ENCODE data around the gene ANTXRL.
"Not testable (repeated sequence)": the region's sequence is repeated elsewhere in the genome, so short reads cannot be mapped to it uniquely, and the experiment has no call there.

Gene ANTXRL

DNA sequence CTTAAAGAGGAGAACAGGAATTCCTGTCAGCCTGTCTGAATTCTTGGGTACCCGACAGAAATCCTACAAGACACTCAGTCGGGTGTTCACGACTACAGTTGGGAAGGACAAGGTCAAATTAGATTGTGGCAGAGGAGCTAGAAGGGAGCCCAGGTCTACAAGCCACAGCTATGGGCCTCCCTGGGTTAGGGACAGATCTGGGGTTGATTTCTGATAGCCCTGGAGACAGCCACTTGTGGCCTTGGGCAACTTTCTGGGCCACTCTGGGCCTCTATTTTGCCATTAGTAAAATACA lies 39.7 kb upstream of the ANTXRL start:
- TF ChIP-seq, protein P1, sequence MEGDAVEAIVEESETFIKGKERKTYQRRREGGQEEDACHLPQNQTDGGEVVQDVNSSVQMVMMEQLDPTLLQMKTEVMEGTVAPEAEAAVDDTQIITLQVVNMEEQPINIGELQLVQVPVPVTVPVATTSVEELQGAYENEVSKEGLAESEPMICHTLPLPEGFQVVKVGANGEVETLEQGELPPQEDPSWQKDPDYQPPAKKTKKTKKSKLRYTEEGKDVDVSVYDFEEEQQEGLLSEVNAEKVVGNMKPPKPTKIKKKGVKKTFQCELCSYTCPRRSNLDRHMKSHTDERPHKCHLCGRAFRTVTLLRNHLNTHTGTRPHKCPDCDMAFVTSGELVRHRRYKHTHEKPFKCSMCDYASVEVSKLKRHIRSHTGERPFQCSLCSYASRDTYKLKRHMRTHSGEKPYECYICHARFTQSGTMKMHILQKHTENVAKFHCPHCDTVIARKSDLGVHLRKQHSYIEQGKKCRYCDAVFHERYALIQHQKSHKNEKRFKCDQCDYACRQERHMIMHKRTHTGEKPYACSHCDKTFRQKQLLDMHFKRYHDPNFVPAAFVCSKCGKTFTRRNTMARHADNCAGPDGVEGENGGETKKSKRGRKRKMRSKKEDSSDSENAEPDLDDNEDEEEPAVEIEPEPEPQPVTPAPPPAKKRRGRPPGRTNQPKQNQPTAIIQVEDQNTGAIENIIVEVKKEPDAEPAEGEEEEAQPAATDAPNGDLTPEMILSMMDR (IDR thresholded peaks at IDR 0.05; ENCODE audit: control insufficient read depth, extremely low read depth, insufficient read depth), result no peak
- no peak for DNase-seq (ENCODE audit: low read depth)
- no peak overlapping the region for H3K4me3 ChIP-seq (ENCODE audit: low read depth, low read length)

DNA sequence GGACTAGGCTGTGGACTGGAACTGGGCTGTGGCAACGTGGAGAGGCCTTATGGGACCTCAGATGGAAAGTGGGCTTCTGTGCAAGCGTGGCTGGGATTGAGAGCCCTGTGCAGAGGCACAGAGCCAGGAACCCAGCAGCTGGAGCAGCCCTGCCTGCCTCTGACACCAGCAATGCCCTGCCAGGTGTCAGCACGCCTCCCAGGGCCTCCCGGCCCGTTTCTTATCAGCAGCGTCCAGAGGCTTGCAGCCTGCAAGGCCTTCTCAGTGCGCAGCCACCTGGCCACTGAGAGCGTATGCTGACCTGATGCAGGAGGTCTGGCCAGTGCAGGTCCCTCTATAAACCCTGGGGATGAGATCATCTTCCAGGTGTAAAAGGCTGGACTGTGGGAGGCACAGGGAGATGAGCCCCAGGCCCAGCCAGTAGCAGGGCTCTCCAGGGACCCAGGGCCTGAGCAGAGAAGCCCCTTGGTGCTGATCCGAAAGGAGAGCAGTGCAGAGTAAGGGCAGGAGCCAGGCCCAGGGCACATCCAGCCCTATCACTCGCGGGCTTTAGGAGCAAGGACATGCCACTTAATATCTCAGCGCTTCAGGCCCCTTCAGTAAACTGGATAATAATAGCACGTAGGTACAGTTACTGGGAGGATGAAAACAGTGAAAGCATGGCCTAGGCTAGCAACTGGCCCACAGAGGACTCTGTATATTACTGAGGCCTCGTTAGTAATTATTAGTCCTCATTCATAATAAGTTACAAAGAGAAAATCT lies 38.8 kb upstream of the ANTXRL start:
- no peak for DNase-seq (ENCODE audit: low read depth)
- TF ChIP-seq, protein P1 (IDR thresholded peaks at IDR 0.05; ENCODE audit: control insufficient read depth, extremely low read depth, insufficient read depth), result no peak
- no peak overlapping the region for H3K4me3 ChIP-seq (ENCODE audit: low read depth, low read length)

DNA sequence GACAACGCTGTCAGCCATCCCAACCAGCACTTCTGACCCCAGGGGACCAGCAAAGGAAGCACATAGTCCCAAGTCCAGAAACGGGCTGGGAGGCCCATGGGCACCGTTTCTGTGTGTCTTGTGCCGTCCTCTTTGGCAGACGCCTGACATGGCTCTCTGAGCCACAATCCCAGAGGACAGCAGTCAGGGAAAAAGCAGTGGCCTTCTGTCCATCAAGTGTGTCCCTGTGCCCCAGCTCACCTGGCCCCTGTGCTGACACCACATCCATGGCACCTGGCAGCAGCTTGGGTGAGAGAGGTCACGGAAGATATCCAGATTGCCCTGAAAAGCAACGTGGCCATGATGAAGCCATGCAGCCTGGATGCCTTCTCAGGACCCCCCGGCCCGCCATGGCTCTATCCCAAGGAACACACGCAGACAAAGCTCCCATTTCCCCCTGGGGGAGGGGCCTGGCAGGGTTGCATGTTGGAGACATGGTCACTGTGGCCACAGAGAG lies 38.1 kb upstream of the ANTXRL start:
- H3K4me3 ChIP-seq (ENCODE audit: low read depth, low read length), result no peak overlapping the region
- DNase-seq (ENCODE audit: low read depth), result no peak
- TF ChIP-seq, protein P1 (IDR thresholded peaks at IDR 0.05; ENCODE audit: control insufficient read depth, extremely low read depth, insufficient read depth), result no peak

DNA sequence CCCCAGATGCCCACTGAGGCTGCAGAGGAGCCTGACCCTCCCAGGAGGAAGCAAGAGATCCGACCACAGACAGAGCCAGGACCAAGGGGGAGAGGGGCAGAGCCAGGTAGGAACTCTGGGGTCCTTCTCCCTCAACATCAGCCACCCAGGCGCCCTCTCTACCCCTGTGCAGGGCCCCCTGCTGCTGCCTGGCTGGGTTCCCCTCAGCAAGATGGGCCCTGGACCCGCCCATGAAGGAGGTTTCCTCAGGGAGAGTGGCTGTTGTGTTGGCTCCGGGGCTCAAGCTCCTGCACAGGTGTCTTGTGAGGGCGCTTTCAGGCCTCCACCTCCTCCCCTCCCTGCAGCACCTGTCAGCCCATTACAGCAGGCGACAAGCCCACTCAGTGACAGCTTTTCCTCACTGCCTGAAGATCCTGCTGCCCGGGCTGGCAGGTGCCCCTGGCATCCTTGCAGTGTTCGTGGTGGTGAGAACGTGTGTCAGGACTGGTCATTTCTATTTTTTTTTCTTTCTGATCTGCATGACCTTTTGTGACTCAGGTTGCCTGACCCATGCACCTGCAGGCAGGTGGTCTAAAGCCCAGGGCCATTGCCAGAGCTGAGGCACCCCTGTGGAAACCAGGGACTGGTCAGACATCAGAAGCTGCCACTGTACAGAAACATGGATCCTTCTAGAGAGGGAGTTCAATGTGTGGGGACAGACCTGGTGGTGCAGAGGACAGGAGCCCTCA lies 37.0 kb upstream of the ANTXRL start:
- not testable (repeated sequence) for DNase-seq (ENCODE audit: low read depth)

DNA sequence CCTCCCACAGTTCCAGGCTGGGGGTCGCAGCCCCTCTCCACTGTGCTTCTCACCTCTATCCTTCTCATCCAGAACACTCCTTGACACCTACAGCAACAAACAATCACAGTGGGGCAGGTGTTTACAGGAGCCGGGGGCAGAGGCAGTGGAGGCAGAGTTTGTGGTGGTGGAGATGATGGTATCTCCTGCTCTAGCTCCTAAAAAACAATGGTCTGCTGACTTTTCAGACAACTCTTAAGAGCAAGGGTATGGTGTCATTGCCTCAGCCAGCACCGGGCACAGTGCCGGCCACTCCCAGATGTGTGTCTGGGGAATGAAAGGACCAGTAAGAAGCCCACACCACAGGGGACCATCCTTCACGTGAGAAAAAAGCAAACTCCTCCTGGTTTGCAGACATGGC lies 36.3 kb upstream of the ANTXRL start:
- TF ChIP-seq, protein P1 (IDR thresholded peaks at IDR 0.05; ENCODE audit: control insufficient read depth, extremely low read depth, insufficient read depth), result no peak
- no peak for DNase-seq (ENCODE audit: low read depth)
- H3K4me3 ChIP-seq (ENCODE audit: low read depth, low read length), result no peak overlapping the region

More for the DNA sequence above, 37.0 kb upstream of the ANTXRL start:
- H3K4me3 ChIP-seq (ENCODE audit: low read depth, low read length), result not testable (repeated sequence)

DNA sequence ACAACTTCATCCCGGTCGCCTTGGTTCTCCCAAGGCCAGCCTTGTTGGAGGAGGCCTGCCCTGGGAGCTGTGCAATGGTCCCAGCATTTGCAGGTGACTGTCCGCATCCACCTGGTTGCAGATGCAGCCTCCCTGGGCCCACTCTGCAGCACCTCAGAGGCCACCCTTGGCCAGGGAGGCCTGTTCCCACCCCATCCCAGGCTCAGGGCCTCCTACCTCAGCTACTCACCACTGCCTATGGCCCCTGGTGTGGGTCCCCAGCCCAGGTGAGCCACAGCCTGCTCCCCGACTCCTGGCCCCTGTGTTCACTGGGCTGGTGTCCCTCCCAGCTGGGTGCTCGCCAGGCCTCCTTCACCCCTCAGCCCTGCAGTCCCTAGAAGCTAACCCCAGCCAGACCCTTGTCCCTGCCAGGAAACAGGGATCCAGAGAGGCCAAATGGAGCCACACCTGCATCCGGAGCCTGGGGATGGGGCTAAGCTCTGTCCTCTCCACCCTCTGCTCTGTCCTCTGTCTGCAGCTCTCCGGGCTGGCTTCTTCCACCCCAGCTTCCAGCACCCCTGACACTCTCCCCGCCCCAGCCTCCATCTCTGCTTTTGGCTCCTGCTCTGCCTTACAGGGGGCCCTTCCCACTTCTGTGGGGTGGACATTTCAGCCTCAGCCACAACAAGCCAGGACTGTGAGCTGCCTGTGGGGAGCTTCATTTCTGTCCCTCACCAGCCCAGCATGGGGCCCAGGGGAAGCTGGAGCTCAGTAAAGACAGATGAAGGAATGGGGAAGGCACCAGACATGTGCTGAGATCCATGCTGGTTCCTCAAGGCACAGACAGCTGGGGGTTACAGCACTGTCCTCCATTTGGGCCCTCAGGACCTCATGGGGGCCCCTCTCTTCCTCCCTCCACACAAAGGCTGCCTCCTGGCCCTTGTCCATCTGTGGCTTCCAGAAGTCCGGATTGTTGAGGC lies 35.6 kb upstream of the ANTXRL start:
- DNase-seq (ENCODE audit: low read depth), result no peak
- no peak overlapping the region for H3K4me3 ChIP-seq (ENCODE audit: low read depth, low read length)
- TF ChIP-seq, protein P1 (IDR thresholded peaks at IDR 0.05; ENCODE audit: control insufficient read depth, extremely low read depth, insufficient read depth), result no peak

Data from LNCaP clone FGC (cell line).